Lower leg skin (tissue), 3 donors: ENCODE measurements around the gene CSNK1D.

Experiments
- POLR2A ChIP-seq, 2 donors: fragments of 450-650 bp; IDR thresholded peaks; one replicate each; pipeline ENCODE4 v1.6.1; 2016 to 2017; ENCODE audit warnings: antibody characterized with exemption in 2 of 2, mild to moderate bottlenecking in 1 of 2, moderate library complexity in 1 of 2
- TF ChIP-seq, protein P1 (sequence below), 3 donors: fragments of 450-650 bp; IDR thresholded peaks; one replicate each; pipeline ENCODE4 v1.5.1; 2016; ENCODE audit warnings: antibody characterized with exemption in 3 of 3, mild to moderate bottlenecking in 3 of 3, moderate library complexity in 2 of 3

DNA sequence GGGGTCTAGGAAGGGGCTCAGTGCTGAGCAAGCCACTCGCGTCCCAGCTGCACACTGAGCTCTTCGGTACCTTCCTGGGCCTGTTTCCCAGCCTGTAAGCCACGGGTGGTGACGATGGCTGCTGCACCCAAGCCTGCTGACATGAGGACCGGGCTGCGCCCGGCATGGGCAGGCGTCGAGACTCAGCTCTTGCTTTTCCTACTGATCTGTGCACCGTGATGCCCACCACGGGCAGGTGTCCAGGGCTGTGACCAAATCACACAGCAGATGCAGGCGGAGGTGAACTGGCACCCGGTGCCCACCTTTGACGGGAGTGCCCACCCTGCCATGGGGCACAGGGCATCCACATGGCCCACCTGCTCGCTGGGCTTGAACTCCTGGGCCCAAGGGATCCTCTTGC lies 78.7 kb downstream of the CSNK1D start:
- no peak for TF ChIP-seq POLR2A (IDR thresholded peaks at IDR 0.05)
- TF ChIP-seq, protein P1, sequence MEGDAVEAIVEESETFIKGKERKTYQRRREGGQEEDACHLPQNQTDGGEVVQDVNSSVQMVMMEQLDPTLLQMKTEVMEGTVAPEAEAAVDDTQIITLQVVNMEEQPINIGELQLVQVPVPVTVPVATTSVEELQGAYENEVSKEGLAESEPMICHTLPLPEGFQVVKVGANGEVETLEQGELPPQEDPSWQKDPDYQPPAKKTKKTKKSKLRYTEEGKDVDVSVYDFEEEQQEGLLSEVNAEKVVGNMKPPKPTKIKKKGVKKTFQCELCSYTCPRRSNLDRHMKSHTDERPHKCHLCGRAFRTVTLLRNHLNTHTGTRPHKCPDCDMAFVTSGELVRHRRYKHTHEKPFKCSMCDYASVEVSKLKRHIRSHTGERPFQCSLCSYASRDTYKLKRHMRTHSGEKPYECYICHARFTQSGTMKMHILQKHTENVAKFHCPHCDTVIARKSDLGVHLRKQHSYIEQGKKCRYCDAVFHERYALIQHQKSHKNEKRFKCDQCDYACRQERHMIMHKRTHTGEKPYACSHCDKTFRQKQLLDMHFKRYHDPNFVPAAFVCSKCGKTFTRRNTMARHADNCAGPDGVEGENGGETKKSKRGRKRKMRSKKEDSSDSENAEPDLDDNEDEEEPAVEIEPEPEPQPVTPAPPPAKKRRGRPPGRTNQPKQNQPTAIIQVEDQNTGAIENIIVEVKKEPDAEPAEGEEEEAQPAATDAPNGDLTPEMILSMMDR (IDR thresholded peaks at IDR 0.05): no peak
